ENCODE measurements around the gene ELMO1. TPM values are rescaled to one million over a fixed set of nuclear protein-coding genes. Genes with fewer than 3 reads are reported as not detected.

ELMO1 gene
- total RNA-seq, 1 donor from 2014 or later = 127 TPM

DNA sequence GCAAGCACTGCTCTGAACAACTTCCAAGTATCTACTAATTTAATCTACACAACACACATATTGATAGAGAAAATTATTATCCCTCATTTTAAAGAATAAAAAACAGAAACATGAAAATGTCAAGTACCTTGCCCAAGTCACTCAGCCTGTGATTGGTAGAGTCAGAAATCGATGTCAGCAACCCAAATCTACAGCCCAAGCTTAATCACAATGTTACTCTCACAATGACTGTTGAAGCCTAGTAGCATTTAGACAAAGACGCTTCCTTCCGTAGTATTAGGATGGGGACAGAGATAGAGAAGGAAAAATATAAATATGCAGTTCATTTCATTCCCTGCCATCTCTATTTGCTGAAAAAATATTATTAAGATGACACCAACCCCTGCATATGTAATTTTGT, 242.5 kb downstream of the ELMO1 start:
- intact Hi-C loops (cut with micrococcal nuclease) = no loop called here

DNA sequence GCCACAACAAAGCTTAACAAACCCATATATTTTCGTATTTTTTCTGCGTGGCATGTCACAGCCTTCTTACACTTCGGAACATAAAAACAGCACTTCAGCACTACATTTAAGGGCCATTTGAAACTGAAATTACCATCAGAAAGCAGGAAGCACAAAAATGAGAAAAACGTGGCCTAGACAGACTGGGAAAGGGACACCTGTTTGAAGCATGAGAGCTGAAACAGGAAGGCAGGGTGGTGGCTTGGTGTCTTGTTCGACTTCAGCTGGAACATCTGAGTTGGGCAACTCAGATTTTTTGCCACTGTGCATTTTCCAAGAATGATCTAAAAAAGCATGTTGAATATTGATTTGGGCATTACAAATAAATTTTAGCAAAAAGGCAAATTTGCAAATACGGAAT, 243.2 kb downstream of the ELMO1 start:
- intact Hi-C loops (cut with micrococcal nuclease) = no loop called here

DNA sequence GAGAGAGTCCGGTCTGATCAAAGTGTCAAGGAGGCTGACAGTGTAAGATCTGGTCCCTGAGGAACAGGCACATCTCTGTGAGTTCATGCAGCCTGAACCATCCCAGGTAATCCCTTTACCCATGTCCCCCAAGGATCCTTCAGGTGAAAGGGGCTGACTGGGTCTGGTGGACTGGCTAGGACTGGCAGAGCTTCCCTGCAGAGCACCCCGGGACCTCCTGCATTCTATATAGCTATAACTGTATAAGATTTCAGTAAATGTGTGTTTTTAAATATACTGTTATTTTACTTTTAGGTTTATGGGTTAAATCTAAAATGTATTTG, 246.8 kb downstream of the ELMO1 start:
- intact Hi-C loops (cut with micrococcal nuclease) = no loop called here

DNA sequence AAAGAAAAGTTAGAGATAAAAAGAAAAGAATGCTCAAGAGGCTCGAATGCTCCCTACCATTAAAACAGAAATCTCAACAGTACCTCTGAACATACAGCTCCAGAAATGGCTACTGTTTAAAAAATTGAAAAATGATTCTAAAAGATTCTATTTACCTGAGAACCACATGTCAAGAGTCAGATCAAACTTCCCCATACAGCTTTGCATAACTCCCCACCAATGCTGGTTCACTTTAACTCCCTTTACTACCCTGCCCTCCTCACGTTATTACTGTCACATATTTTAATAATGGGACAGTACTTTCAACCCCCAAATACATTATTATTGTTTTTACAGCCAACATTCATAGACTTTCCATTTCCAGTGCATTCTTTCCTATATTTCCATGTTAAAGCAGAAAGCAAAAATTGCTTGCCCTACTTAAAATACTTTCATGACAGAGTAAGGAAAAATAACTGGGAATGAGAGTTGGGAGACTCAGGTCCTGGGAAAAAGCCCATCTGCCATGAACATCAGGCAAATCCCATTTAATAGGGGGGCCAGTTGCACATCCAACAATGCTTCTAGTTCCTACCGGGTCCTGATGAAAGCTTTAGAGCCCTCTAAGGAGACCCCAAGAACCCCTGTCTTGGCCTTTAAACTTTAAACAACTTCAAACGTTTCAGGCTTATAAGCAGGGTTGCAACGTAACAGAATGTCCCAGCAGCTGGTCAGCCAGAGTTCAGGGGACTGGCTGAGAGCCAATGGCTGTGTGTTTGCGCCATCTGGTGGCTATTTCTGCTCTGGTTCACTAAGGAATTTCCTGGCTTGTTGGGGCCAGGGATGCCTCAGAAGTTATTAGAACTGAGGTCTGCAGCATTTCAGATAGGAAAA, 247.4 kb downstream of the ELMO1 start:
- intact Hi-C loops (cut with micrococcal nuclease) = no loop called here

DNA sequence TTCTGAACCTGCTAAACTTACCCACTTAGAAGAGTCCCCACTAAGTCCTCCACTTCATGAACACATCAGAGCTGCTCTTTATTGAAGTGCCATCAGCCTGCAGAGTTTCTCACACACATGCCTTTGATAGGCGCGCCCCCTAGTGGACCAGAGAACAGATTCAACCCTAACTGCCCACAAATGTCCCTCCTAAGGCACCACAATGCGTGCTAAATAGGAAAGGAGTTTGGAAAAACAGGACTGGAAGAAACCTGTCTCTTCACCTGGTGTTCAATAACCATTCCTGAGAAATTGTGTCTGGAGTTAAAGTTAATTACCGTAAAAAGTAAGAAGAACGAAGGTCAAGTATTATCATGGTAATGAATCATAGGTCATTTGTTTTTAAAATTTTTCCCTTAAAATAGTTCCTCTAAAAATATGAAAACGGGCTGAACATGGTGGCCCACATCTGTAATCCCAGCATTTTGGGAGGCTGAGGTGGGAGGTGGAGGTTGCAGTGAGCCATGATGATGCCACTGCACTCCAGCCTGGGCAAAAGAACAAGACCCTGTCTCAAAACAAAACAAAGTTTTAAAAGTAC, 249.7 kb downstream of the ELMO1 start:
- intact Hi-C loops (cut with micrococcal nuclease) = loop anchor here (1.0 to 2.0 kb wide), 9 partner anchors 16 to 879 kb away; no protein-coding TSS in a partner anchor

DNA sequence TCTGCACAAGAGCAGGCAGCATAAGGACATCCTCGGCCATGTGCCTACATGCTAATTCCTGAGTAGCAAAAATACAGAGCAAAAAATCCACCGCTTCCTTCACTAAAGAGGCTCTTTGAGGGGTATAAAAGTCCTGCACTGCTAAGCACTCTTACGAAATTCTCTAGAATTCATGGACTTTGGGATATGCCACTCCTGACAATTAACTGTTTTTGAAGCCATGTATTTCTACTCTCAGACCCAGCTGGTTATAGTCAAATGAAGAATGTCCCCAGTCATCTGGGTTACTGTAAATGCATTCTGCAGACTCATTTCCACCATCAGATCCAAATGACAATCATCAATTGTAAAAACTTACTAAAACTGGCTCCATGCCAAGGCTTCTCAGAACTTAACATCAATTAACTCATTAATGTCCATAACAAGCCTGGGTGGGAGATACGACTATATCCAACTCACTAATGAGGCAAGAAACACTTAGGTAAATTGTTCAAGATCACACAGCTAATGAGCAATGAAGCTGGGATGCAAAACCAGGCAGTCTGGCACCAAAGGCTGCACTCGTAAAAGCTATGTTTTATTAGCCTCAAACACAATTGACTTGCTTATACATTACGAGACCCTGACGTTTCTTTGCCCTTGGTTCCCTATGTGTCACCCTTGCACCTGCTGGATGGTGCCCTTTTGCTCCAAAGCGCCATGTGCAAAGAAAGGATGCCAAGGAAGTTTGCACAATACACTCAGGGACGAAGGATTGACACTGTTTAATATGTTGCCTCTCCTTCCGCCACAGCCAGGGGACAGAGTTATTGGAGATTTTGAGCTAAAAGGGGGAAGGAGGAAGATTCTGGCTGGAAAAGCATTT, 250.4 kb downstream of the ELMO1 start:
- intact Hi-C loops (cut with micrococcal nuclease) = loop anchor here (1.0 to 2.0 kb wide), 8 partner anchors 15 to 878 kb away; no protein-coding TSS in a partner anchor

DNA sequence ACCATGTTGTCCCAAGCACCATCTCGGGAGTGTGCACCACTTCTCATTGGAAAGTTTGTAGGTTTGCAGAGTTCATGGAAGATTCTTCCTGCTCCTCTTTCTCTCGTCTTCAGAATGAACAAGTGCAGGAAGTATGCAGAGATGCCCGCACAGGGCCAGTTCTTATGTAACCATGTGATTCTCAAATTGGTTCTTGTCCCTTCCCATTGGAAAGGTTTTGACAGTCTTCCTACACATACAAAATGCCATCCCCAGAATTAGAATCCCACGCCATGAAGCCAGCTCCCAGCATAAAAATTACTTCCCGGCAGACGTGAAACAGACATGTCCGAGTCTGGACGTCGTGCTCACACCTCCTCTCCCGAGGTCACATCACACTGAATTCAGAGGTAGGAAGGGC, 251.6 kb downstream of the ELMO1 start:
- intact Hi-C loops (cut with micrococcal nuclease) = no loop called here

DNA sequence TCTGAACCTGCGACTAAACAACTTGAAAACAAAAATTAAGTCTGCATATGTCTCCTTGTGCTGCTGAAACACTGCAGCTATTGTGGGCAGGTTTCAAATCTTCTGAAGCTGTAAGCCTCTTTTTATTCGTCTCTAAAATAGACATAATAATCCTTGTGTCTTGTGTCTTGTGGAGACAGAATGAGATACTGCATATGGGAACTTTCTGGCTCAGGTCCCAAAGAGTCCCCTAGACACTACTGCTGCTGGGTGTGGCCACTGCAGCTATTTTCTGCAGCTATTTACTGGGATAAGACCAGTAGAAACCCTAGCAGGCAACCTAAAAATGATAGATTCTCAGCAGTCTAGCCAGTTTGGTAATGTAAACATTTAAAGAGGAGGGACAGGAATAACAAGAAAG, 252.0 kb downstream of the ELMO1 start:
- intact Hi-C loops (cut with micrococcal nuclease) = no loop called here

DNA sequence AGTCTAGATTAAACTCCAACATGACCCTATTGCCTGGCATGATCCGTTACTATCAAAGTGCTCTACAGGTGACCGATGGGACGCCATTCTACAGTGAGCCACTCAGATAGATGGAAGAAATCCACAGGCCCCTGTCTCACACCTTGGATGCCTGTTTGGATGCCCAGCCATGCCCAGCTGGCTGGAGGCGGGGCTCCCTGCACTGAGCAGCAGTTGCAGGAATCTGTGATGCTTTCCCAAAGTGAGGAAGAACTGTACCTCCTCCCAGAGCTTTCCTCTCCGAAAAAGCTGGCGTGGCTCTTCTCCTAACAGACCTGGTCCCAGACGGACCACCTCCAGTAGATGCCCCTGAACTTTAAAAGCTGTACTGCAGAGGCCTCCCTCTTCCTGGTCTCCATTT, 253.3 kb downstream of the ELMO1 start:
- intact Hi-C loops (cut with micrococcal nuclease) = no loop called here

DNA sequence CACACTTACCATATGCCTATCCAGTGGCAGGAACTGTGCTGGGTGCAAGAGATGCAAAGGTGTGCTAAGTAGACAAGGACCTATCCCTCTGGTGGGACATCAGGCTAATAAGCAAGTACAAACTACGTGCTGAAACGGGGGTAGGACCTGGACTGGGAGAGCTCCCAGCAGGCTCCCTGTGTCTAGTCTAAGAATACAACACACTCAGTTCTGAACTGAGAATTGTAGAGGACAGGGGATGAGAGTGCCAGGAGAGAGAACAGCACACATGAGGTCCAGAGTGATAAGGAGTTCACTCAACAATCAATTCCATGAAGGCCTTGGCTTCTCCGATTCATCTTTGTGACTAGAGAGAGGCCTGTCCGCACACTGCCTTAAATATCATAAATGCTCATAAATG, 253.7 kb downstream of the ELMO1 start:
- intact Hi-C loops (cut with micrococcal nuclease) = no loop called here

DNA sequence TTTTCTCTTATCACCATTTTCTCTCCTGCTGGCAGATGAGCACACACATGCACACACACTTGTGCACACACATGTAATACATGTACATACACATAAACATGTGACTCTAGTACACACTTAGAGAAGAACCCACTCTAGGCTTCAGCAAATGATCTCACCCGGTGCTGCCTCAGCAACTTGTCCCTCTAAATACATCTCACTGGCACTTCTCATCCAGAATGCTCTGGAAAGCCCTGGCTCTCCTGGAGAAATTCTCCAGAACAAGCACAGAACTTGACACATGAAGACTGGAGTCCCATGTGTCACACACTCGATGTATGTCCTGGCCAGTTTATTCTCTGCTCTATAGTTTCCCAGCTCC, 254.9 kb downstream of the ELMO1 start:
- intact Hi-C loops (cut with micrococcal nuclease) = no loop called here

DNA sequence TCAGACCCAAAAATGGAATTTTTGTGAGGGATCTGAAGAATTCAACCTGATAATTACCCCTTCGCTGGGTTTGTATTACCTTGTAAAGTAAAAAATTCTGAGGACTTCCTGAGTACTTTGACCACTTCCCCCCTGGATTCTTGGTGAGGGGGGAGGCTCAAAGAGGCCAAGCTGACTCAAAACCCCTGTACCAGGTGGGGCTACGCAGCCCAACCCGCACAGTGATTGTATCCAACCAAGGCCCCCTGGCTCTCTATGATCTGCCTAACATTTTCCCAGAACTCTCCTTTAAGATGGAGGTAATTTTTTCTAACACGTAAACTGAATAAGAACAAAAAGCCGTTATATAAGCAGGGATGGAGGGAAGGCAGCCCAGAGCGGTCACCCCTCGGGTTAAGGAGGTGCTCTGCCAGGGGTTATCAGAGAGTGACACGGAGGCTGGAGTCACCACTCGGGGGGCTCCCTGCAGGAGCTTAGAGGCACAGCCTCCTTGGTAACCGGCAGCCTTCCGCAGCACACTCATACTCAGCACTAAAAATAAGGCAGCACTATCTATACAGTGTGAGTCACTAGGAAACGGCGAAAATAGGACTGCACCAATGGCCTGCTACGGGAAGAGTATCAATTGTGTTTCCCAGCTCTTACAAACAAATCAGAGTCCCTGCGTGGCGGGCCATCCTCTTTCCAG, 255.4 kb downstream of the ELMO1 start:
- intact Hi-C loops (cut with micrococcal nuclease) = no loop called here

DNA sequence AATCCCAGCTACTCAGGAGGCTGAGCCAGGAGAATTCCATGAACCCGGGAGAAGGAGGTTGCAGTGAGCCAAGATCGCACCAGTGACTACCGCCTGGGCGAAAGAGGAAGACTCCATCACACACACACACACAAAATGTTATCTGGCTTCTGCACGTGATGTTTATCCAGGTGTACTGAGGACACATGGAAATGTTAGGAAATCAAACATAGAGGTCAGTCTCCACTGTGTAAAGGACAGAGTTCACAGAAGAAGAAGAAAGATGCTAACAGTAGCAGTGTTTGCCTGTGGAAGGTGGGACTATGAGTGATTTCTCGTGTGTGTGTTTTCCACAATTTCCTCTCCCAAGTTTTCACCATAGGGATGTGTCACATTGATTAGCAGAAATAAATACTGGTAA, 256.9 kb downstream of the ELMO1 start:
- intact Hi-C loops (cut with micrococcal nuclease) = no loop called here

DNA sequence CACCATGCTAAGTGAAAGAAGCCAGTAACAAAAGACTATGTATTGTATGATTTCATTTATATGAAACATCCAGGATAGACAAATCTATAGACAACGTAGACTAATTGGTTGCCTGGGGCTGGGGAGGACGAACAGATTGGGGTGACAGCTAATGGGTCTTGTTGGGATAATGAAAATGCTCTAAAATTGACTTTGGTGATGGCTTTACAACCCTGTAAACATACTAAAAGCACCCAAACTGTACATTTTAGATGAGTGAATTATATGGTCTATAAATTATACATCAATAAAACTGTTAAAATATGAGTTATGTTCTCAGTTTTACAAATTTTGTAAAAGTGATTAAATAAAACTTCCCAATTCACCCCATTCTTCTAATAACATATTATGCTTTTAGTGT, 261.5 kb downstream of the ELMO1 start:
- intact Hi-C loops (cut with micrococcal nuclease) = no loop called here

DNA sequence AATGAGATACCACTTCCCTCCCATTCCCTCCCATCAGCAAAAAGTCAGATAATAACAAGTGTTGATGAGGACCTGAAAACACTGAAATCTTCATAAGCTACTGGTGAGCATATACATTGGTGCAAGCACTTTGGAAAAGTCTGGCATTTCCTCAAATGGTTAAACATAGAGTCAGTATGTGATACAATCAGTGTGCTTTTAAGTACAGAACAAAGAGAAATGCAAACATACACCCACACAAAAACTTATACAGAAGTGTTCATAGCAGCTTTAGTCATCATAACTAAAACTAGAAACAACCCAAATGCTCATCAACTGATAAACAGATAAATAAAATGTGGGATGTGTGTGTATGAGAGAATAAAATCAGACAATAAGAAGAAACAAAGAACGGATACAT, 261.9 kb downstream of the ELMO1 start:
- intact Hi-C loops (cut with micrococcal nuclease) = no loop called here

DNA sequence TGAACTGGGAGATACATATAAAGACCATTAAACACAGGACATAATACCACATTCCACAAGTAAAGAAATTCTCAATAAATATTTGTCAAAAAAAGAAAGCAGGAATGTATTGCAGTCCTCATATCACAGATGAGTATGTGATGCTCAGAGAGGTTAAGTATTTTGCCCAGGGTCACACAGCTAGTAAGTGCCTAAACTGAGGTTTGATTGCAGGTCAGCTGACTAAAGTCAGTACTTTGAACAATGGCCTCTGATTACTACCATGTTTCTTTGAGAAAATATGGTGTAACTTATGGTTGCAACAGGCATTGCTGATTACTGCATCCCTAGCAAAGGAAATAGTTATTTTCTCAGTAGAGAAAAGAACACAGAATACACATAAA, 267.1 kb downstream of the ELMO1 start:
- intact Hi-C loops (cut with micrococcal nuclease) = loop anchor here (5.0 kb wide), 3 partner anchors 149 to 394 kb away; no protein-coding TSS in a partner anchor

DNA sequence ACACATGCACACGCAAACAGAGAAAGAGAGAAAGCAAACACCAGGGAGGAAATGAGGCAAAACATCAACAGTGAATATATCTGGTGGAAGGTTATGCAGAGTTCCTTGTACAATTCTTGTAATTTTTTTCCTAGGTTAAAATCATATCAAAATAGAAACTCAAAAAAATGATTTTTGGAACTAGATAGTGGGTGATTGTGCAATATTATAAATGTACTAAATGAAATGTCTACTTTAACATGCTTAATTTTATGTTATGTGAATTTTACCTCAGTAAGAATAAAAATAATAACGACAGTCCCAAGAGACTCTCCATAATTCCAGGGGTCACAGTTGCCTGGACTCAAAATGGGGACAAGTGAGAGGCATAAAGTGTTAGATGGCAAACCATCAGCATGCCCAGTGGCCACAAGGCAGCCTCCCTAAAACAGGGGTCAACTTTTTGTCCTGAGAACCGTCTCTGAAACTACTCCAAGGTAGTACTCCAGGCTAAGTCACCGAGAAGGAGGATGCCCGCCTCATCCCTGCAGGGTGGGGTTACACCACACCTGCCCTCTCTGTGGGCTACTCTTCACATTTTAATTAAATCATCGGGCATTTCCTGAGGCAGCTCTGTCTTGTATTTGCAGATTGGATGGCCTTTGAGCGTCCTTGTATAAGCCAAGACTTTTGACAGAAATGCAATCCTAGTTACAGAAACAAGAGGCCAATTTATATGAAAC, 267.7 kb downstream of the ELMO1 start:
- intact Hi-C loops (cut with micrococcal nuclease) = loop anchor here (5.0 kb wide), 3 partner anchors 149 to 394 kb away; no protein-coding TSS in a partner anchor

DNA sequence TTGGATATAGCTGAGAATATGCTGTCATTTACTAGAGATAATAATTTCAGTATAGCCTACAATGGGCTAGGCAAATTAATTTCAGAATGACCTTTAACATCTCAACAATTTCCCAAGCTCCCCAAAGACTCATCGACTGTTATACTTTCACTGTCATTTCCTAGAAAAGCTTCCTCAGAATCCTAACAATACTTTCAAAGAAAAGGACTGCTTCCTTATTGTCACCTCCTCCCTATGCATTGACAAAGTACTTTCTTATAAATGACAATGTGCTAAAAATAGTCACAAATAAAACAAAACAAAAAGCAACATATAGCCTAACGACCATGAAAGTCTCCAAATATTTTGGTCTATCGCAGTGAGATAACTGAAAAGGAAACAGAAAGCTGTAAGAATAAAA, 272.6 kb downstream of the ELMO1 start:
- intact Hi-C loops (cut with micrococcal nuclease) = no loop called here

DNA sequence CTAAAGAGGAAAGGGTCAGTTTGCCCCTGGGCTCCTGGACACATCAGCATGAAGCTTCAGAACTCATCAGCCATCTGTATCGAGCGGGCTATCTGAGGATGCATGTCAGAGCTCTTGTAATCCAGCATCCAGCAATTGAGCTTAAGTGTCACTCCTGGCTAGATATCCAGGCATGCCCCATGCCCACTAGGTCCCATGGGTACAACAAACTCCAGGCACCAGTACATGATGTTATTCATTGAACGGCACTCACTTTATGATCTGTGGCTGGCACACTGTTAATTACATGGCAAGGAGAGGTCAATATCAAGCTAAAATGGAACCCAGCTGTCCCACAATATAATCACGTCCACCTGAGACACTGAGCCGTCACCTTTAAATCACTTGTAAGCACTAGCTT, 274.2 kb downstream of the ELMO1 start:
- intact Hi-C loops (cut with micrococcal nuclease) = no loop called here

DNA sequence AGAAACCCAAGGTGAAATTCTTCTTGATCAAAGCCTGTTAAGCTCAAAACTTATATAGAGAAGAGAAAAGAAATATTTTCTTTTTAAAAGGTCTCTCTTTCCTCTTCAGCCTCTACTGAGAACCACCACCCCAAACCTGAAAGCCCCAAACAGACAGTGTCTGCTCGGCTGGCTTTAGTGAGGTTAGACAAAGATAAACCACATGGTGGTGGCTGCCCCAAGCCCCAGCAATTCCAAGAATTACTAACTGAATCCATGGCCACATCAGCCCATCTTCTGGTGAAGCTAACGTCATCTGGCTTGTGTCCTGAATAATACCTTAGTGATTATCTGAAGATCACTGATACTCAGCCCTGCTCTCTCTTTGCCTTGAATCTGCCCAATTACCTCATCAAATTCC, 275.0 kb downstream of the ELMO1 start:
- intact Hi-C loops (cut with micrococcal nuclease) = no loop called here

DNA sequence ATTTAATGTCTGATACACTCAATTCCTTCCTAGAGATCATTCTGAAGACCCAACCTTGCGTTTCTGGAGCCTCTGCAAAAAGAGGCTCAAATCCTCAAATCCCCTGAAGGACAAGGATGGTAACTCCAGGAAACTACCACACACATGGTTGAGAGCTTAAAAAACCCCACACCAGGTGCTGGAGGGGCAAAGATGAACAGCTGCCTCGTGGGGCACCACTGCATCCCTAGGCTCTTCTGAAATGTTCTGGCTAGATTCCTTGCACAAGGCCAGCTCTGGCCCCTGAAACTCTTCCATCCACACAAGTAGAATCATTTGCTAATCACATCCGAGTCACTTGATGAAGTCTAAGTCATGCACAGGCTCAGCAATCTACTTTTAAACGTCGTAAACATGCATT, 286.6 kb downstream of the ELMO1 start:
- intact Hi-C loops (cut with micrococcal nuclease) = no loop called here

Measured in T-helper 1 cell treated with Interleukin-12 subunit alpha and Interleukin-12 subunit beta and Interleukin-4 antibody, amounts not matched to agents 30 ng/mL and 1 ng/mL, for 36 hours (primary cell).